CD4-positive, alpha-beta T cell treated with Interleukin-2 at 100 ng/mL for 4 hours (primary cell): ENCODE measurements around the gene ANKS1B.

ENCODE experiments used
- DNase-seq: peaks from one replicate; pipeline ENCODE4 v3.0.0-alpha.2; 2020; ENCODE audit warnings: low spot score

ANKS1B gene

DNA sequence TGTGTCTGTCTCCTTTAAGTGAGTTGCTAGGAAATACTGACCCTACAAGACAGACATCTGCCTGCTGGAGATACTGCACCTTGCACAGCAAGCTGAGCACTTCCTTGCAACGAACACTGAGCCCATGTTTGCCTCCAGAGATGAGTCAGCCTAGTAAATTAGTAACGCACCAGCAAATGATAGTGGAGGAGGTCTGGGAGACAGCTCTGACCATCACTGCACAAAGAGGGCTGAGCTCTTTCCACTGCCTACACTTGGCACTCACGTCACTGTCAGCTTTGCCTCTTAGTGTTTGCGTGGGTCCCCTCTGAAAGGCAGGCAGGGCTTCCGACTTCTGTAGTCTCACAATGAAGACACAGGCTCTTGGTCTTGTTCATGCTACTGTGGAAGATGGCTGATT is 1230.6 kb downstream of the ANKS1B start:
- no peak for DNase-seq

DNA sequence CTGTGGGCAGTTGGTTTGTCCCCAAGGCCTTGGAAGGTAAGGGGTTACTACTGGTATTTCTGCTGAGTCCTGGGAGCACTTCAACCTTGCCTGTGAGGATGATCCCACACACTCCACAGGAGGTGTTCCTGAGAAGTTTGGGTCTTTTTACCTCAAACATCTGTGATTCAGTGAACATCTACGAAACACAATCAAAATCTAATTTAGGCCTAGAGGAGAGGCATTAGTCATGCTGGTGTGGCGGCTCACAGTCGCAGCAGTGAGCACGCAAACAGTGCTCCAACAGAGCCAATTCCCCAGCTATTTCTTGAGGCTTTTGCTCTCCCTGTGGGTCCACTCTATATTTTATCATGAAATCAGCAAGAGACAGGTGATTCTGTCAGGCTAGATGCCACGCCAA is 1232.0 kb downstream of the ANKS1B start:
- DNase-seq, result no peak

DNA sequence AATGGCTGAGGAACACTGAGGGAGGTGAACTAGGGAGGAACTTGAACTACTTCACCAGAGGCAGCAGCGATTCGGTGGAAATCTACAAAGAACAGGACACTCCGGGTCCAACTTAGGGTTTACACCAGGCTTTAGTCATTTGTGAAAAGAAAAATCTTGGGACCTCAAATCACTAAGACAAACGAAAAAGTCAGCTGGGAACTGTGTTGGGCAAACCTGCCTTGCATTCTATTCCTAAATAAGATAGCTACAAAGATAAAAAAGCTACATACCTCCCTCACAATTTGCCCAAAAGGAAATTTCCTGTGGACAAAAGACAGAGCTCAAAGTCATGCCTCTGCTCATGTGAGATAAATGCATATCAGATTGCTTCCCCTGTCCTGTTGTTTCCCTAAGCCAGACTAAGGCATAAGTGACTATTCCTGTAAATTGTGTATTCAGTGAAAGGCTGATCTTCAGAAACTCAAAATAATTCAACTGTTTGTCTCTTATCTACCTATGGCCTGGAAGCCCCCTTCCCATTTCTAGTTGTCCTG is 1233.1 kb downstream of the ANKS1B start:
- DNase-seq, result no peak

DNA sequence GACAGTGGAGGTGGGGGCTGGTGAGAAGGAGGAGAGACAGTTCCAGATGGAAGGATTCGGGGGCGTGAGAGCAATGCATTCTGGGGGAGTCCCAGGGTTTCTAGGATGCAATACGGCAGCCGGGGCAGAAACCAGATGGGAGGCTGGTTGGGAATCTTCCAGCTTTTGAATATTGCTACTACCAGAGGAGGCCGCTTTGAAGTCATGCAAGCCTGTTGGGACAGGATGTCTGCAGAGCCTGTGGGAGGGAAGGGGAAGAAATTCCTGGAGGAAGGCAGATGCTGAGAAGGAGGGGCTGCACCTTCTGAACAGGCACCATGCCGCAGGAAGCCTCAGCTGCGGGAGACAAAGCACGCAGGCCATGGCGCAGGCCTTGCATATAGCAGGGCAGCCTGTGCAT is 1234.2 kb downstream of the ANKS1B start:
- no peak for DNase-seq

DNA sequence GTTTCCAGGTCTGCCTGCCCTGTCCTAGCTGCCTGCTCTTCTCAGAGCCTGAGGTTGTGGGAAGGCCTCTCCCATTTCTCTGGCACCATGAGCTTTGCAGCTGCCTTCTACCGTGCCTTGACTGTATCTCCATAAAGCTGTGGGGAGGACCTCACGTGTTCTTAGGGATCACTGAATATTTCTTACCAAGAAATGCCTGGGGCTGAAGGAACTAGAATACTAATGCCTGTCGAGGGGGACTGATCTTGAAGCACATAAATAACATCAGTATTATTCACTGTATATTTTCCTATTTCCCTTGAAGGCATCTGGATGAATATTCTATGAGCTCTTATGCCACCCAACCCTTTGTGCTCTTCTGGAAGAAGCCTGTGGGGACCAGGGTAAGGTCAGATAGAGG is 1236.3 kb downstream of the ANKS1B start:
- no peak for DNase-seq

DNA sequence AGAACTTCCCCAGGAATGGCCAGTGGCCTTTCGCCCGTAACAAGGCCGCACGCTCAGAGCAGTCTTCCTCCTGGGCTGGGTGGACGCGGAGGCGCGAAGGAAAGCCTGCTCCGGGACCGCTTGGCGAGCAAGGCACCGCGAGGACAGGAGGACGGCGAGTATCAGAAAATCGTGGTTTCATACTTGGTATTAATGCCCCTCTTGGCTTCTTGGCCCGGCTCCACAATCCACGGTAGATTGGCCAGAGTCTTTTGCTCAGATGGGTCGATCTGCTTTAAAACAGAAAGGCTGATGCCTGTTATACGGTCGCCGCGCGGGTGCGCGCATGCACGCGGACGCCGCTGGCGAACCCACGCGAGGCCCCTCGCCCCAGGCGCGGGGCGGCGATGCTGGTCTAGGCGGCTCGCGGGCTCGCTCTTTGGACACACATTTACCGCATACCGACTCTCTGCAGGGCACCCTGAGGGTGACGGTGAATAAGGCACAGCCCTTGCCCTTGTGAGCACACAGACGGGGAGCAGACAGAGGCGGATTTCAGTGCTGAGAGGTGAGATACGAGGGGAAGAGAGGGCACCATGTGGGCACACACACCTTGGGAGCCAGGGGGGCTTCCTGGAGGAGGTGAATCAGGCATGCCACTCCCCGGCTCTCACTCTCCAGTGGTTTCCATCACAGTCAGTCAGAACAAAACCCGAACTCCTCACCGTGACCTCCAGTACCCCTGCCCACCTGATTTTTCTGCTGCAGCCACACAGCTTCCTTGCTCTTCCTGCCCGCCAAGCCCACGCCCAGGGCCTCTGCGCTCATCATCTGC is 1239.0 kb downstream of the ANKS1B start:
- peak; percentile 7 for DNase-seq

DNA sequence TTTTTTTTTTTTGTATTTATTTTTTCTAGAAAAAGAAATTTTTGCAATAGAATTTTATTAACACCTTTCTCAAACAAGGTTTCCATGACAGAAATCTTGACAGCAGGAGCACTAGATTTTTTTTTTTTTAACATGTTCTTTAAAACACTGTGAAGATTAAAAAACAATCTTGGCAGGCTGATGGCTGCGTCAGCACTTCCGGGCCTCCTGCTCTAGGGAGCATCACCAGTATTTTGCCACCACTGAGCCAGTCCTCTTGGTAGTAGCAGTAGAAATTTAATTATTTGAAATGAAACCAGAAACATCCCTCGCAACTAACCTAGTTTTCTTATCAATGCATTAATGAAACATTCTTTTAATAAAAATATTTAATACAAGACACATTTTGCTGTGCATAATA is 1240.1 kb downstream of the ANKS1B start:
- peak; percentile 29 for DNase-seq

DNA sequence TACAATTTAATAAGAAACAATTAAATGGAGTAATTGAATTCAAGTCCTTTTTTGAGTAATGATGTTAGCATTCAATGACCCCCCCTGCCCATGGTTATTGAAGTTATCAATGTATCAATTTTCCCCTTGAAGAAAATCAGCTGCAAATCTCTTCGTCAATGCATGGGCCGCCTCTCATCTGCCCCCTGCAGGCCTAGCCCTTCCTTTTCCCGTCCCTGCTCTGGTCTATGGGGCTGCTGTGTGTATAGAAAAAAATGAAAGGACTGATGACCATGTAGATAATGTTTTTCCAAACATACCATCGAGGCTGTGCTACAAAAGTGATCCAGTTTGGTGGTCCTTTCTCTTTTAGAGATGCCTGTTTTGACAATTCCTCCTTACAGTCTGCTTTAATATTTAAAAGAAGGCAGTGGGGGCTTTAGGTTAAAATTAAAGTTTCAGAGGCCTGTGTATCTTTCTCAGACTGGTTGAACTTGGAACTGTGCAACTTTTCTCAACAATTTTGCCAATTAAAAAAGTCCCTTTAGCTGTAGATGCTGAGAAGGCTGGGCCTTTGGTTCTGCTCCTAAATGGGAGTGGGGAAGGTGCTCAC is 1241.3 kb downstream of the ANKS1B start:
- DNase-seq, result peak; percentile 34

DNA sequence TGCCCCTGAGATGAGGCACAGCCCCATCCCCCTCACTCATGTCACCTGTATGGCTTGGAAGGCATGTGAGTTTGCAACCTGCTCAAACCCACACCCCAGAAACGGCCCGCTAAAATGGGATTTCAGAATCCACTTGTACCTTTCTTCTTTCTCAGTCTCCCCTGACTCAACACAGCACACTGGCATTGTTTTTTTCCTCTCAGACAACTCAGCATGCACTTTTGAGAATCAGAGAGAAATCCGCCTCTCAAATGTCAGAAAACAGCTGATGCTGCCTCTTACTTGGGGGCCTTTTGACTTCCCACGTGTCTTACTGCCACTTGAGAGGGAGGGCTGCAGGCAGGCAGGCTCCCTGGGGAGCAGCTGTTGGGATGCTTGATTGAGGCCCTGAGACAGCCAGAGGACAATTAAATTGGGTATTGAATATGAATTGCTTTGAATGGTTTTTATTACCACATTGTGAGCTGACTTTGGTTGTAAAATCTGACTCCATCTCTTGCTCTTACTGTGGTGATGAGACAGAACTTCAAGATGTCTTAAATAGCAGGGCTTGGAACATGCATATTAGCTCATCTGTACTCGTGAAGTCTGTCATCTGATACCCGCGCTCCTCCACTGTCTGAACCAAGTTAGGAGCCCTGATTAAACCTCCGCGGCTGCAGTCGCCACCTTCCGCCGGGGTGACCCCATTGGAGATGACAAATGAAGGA is 1243.0 kb downstream of the ANKS1B start:
- DNase-seq, result no peak

DNA sequence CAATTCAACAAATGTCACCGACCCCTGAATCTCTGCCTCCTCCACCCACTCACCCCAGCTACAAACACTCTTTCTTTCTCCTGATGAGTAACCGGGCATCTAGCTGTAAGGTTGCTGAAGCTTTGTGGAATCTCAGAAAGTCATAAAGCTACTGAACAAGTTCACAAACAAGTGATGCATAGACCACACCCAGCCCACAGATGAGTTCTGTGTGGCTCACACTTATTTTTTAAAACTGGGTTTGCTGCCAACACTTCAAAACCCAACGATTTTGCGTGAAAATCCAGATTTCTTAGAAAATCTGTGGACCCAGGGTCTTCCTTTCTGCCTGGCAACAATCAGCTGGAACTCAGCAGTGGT is 1243.6 kb downstream of the ANKS1B start:
- DNase-seq, result peak; percentile 9

DNA sequence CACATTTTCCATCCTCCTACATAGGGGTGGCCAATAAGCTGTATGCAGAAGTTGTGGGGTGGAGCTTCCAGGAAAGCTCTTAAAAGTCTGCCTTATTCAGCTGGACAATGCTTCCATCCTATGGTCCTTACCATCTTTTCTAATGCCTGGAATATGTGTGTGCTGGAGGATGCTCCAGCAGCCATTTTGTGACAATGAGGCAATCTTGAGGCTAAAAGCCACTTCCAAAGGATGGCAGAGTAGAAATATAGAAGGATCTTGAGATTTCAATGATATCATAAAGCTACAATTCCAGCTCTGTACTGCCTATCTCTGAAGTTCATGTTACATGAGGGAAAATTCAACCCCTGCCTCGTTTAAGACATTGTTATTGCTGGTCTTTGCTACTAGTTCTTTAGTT is 1244.0 kb downstream of the ANKS1B start:
- DNase-seq, result no peak

DNA sequence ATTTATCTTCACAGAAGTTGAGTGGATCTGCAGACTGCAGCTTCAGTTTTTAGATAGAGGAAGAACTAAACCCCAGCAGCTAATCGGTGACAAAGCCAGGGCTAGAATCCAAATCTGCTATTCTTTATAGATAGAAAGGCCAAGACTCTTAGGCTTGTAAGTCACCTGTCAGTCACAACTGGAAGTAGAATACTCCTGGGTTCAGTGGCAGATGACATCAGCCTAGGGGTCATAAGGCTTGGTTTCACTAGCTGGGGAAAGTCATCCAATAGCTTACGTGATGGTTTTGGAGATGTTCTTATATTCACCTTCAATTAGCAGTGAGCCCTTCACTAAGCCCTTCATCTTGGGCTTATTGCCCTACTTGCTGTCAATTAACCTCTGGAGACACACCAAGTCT is 1246.2 kb downstream of the ANKS1B start:
- no peak for DNase-seq

DNA sequence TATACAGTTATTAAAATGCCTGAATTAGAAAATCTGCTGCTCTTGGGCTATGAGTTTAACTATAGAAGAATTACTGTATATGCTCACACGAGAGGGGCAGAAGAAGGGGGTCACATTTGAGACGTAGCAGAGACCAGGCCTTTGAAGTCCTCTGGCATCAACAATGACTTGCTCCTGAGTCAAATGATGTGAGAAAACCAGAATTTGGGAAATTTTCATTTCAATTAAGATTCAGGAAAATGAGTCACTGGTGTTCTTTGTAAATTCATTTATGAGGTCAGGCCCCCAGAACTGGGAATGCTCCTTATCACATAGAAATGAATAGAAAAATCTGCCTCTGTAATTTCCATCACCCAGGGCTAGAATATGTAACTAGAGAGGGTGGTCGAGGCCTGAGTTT is 1246.7 kb downstream of the ANKS1B start:
- DNase-seq, result no peak

DNA sequence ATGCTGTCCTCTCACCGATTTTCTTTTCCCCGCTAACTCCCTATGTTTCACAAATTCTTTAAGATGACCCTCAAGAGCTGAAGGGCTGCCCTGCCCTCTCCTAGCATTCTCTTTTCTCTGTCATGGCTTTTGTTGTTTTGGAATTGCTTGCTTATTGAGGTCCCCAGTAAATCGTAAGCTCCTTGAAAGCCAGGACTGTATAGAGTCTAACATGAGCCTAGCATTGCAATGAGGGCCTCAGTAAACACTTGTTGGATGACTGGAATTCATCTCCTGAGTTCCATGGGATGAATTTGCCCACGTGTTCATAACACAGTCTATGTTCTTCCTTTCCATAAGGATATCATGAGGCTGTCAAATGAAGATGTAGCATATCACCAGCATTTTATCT is 1247.4 kb downstream of the ANKS1B start:
- no peak for DNase-seq

DNA sequence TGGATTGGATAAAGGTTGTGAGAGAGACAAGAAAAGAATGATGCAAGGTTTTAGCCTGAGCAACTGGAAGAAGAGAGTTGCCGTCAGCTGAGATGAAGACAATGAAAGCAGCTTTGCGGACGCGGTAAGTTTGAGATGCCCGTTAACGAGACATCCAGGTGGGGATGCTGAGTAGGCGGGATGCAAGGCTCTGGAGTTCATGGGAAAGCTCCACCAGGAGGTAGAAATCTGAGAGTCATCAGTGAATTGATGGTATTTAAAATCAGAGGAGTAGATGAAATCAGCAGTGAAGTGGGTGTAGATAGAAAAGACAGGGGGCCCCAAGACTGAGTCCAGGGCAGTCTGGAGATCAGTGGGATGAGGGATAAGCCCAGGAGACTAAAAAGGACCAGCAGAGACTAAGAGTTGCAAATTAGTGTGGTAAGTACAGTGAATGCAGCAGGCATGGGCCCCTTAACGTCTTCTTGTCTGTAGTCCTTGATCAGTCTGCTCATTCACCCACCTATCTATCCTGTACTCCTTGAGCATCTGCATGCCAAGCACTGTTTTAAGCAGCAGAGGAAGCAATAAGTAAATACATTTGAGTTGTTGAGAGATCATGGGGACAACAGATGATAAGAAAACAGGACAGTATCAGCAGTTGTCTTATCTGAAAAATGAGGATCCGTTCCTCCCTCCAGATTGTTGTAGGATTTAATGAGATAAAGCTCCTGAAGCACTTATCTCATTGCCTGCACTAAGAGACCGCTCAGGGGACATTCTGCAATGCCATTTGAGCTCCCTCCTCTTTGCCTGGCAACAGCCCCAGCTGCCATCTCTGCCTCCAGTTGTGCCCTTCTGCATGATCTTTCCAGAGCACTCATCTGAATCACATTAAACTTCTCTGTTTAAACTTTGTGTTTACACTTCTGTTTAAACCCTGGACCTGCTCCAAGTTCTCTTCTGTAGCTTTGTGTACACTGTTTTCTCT is 1248.1 kb downstream of the ANKS1B start:
- DNase-seq, result no peak

DNA sequence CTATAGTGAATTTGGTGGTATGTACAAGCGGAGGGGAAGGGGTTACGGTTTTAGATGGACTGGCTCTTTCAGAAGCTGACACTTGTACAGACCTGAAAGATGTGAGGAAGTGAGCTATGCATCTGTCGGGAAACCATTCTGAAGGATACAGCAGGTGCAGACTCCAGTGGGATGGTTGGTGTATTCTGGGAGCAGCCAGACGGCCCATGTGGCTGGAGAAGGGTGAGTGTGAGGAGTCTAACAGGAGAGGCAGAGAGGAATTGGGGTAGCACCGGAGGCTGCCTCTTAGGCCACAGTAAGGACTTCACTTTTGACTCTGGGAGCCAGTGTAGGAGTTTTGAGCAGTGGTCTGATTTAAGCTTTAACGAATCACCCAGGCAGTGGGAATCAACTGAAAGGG is 1248.9 kb downstream of the ANKS1B start:
- no peak for DNase-seq

DNA sequence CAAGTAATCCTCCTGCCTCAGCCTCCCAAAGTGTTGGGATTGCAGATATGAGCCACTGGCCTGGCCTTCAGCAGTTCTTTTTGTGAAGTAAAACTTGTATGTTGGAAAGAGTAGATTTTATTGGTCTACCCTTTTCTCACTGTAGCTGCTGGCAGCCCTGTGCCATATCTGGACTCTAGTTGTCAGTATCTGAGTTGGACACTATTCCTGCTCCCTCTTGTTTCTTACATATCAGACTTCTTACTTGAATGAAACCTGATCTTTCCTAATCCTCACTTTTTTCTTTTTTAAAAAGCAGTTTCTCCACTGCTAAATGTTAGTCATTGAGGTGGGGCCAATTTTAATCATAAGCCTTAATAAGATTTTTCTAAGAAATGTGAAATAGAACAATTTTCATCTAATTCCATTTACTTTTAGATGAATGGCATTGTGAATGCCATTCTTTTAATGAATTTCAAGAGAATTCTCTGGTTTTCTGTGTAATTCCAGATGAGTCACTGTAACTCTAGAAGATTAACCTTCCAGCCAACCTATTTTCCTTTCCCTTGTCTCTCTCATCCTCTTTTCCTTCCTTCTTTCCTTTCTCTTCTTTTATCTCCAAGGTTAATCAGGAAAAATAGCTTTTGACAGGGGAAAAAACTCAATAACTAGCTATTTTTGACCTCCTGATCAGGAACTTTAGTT is 1250.9 kb downstream of the ANKS1B start:
- no peak for DNase-seq

DNA sequence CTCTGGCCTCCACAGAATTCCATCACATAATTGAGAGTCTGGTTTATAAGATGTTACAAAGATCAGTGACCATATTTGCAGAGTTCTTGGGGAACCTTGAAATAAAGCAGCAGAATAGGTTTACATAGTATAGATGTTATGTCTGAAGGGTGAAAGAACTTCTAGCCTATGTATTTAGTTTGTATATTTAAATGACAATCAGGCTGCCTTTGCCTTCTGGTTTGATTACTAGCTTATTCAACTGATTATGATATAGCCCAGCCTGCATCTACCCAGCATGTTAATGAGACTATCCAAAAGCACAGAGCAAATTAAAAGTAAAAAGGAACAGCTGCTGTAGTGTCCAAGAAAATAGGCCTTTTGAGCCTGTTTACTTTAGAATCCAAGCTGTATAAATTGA is 1254.3 kb downstream of the ANKS1B start:
- DNase-seq, result no peak

DNA sequence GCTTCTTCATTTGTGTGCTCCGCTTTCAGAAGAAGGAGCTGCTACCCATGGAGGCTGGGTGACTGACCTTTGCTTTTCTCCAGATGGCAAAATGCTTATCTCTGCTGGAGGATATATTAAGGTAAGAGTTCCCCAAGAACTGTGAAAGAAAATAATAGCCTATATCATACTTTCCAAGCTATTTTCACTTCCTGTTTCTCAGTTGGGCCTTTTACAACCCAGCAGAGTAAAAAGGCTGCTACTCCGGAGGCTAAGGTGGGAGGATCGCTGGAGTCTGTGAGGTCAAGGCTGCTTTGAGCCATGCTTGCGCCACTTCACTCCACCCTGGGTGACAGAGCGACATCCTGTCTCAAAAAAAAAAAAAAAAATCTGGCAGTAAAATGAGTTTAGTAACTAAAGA is 1257.5 kb downstream of the ANKS1B start:
- DNase-seq, result no peak

DNA sequence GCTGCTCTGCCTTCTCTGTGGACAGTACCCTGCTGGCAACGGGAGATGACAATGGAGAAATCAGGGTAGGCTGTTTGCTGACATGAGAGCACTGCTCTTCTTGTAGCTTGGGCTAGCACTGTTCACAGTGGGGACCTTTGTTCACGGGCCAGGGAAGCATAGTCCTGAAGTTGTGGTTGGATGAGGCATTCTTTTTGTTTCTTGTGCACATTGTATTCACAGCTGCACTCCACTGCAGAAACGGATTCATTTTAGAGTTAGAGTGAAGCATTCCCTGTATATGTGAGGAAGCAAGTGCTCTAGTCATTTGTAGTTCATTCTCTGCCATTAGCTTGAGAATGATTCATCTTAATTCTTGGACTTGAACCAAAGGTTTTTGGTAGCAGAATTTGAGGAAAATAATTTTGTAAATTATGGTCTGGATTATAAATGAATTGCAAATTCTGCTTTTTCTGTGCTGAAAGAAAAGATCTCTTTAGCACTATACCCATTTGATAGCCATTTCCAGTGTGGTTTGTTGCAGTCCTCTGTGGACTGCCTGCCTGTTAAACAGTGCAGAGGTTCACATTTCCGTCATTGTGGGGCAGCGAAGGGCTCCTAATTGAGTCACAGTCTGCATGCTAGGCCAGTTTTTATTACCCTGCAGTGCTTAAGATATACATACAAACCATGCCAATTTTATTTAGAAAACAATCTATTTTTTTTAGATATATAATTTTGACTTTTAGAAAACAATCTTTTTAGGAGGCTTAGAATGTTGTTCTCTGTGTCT is 1259.1 kb downstream of the ANKS1B start:
- DNase-seq, result peak; percentile 27
